MM.1S (cell line): ENCODE results near the gene NLGN4Y.

Experiments used
- CTCF ChIP-seq: fragments of 300-600 bp; sonication (generic); IDR thresholded peaks from 2 replicates; pipeline ENCODE4 v1.5.1; 2016; ENCODE audit warnings: antibody characterized with exemption, low read length, mixed read lengths
- EZH2phosphoT487 ChIP-seq: fragments of 300-600 bp; sonication (generic); IDR thresholded peaks from 2 replicates; pipeline ENCODE4 v1.6.1; 2018; ENCODE audit warnings: antibody characterized with exemption, low read length

DNA sequence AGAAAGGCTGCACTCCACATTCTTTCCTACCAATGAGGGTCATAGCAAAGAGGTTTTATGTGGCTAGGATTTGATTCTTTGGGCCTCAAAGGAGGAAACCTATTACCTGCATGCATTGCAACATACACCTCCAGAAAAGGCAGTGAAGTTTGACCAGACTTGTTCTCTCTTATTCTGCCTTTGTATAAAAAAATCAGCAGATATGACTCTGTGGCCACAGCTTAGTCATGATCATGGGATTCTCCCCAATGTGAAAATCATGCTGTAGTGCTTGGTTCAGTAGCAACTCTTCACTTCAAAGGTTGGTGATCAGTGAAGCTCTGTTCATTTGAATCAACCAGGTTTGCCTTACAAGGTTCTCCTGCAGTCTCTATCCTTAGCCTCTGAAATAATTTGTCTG lies 38.4 kb upstream of the NLGN4Y start:
- no peak for TF ChIP-seq EZH2phosphoT487
- no peak for TF ChIP-seq CTCF
